K562 (cell line): ENCODE data around the gene DCAF16. TPM values are rescaled to one million over a fixed set of nuclear protein-coding genes. Genes with fewer than 3 reads are reported as not detected.

Experiments
- ARHGAP35 ChIP-seq: fragments of 450-650 bp; IDR thresholded peaks from 2 replicates; pipeline ENCODE4 v1.6.1; 2018; ENCODE audit not compliant: partially characterized antibody
- ARID2 ChIP-seq: fragments of 450-650 bp; IDR thresholded peaks from 2 replicates; pipeline ENCODE4 v1.6.1; 2017; ENCODE audit warnings: antibody characterized with exemption, mild to moderate bottlenecking
- CC2D1A ChIP-seq: fragments of 450-650 bp; IDR thresholded peaks from 2 replicates; pipeline ENCODE4 v1.6.1; 2017; ENCODE audit warnings: mild to moderate bottlenecking
- CCAR2 ChIP-seq: fragments of 200-400 bp; formaldehyde crosslinking; IDR thresholded peaks from 2 replicates; pipeline ENCODE4 v1.6.1; 2017; ENCODE audit warnings: mild to moderate bottlenecking, low read depth, low read length
- CXXC5 ChIP-seq: fragments of 250-450 bp; sonication (Bioruptor Pico); IDR thresholded peaks from 2 replicates; pipeline ENCODE4 v1.8.0; 2022; ENCODE audit warnings: inconsistent platforms, mild to moderate bottlenecking, moderate library complexity
- E2F3 ChIP-seq: fragments of 250-450 bp; sonication (Bioruptor Pico); IDR thresholded peaks from 2 replicates; pipeline ENCODE4 v1.4.0; 2020; ENCODE audit warnings: mild to moderate bottlenecking
- E4F1 ChIP-seq: fragments of 250-450 bp; sonication (Bioruptor Pico); IDR thresholded peaks from 2 replicates; pipeline ENCODE4 v1.5.0; 2021; ENCODE audit warnings: mild to moderate bottlenecking, borderline replicate concordance
- ELF1 ChIP-seq: fragments of 200-800 bp; sonication (Bioruptor generic); IDR thresholded peaks from 2 replicates; pipeline ENCODE4 v1.6.1; 2016; ENCODE audit warnings: missing genetic modification characterization, missing compliant biosample characterization
- ETV1 ChIP-seq: fragments of 450-650 bp; conservative IDR thresholded peaks from 2 replicates; pipeline ENCODE4 v1.6.1; 2016; ENCODE audit warnings: missing genetic modification characterization, control low read depth, low read depth, missing compliant biosample characterization
- EZH2 ChIP-seq: IDR thresholded peaks from 2 replicates; pipeline ENCODE4 v1.6.1; 2012; ENCODE audit warnings: low read depth, mild to moderate bottlenecking, inconsistent platforms, low read length, borderline replicate concordance
- FOXM1 ChIP-seq, 2 experiments: fragments of 450-650 bp in 1 of 2; sonication (generic) in 1 of 2; formaldehyde crosslinking in 1 of 2; IDR thresholded peaks; 2 replicates each; pipeline versions ENCODE4 v1.6.1 to v1.9.0; 2017 to 2022; ENCODE audit warnings: low read depth in 2 of 2, mild to moderate bottlenecking in 2 of 2, missing genetic modification reagents in 1 of 2, moderate library complexity in 1 of 2
- JUND ChIP-seq, 2 experiments: IDR thresholded peaks; 2 replicates in 1 of 2; 3 replicates in 1 of 2; pipeline ENCODE4 v1.6.1; 2011; ENCODE audit warnings: borderline replicate concordance in 2 of 2, low read depth in 2 of 2, low read length in 2 of 2, improper control_type of control experiment in 1 of 2, missing biosample characterization in 1 of 2, missing genetic modification characterization in 1 of 2, missing genetic modification reagents in 1 of 2
- MAFF ChIP-seq: IDR thresholded peaks from 2 replicates; pipeline ENCODE4 v1.6.1; 2012; ENCODE audit warnings: low read length, improper control_type of control experiment
- POLR2A ChIP-seq: fragments of 450-650 bp; conservative IDR thresholded peaks from 2 replicates; pipeline ENCODE4 v1.6.1; 2016
- PRPF4 ChIP-seq: fragments of 200-400 bp; formaldehyde crosslinking; IDR thresholded peaks from one replicate; pipeline ENCODE4 v1.6.1; 2017; ENCODE audit warnings: low read length, low read depth, mild to moderate bottlenecking; ENCODE audit not compliant: insufficient read depth, poor library complexity, severe bottlenecking
- RNF2 ChIP-seq: sonication (generic); IDR thresholded peaks from 2 replicates; pipeline ENCODE4 v1.6.1; 2016
- TAF9B ChIP-seq: fragments of 450-650 bp; IDR thresholded peaks from 2 replicates; pipeline ENCODE4 v1.6.1; 2018; ENCODE audit warnings: mild to moderate bottlenecking; ENCODE audit not compliant: partially characterized antibody
- TCF7L2 ChIP-seq: fragments of 150-350 bp; IDR thresholded peaks from 2 replicates; pipeline ENCODE4 v1.6.1; 2016; ENCODE audit warnings: low read depth, mild to moderate bottlenecking, low read length, moderate library complexity
- TOE1 ChIP-seq, 2 experiments: fragments of 450-650 bp in 1 of 2; sonication (generic) in 1 of 2; formaldehyde crosslinking in 1 of 2; IDR thresholded peaks; 2 replicates each; pipeline versions ENCODE4 v1.7.1 to v1.8.0; 2016 to 2022; ENCODE audit warnings: borderline replicate concordance in 2 of 2, mild to moderate bottlenecking in 2 of 2, antibody characterized with exemption in 1 of 2, inconsistent platforms in 1 of 2, low read depth in 1 of 2, missing genetic modification reagents in 1 of 2, moderate library complexity in 1 of 2
- TRIM28 ChIP-seq: fragments of 450-650 bp; IDR thresholded peaks from 2 replicates; pipeline ENCODE4 v1.6.1; 2017
- ZBTB7A ChIP-seq: IDR thresholded peaks from 2 replicates; pipeline ENCODE4 v1.6.1; 2011; ENCODE audit warnings: low read depth, mild to moderate bottlenecking, low read length, moderate library complexity, borderline replicate concordance; ENCODE audit not compliant: control insufficient read depth
- ZFP36 ChIP-seq: fragments of 150-350 bp; IDR thresholded peaks from 2 replicates; pipeline ENCODE4 v1.6.1; 2018; ENCODE audit warnings: low read length, low read depth; ENCODE audit not compliant: partially characterized antibody
- ZNF431 ChIP-seq: sonication (generic); formaldehyde crosslinking; IDR thresholded peaks from 2 replicates; pipeline ENCODE4 v1.8.0; 2022; ENCODE audit warnings: mild to moderate bottlenecking, missing genetic modification reagents
- ZNF586 ChIP-seq: fragments of 450-650 bp; formaldehyde crosslinking; conservative IDR thresholded peaks from 2 replicates; pipeline ENCODE4 v1.4.0; 2020; ENCODE audit warnings: mild to moderate bottlenecking, moderate library complexity
- ZNF707 ChIP-seq: fragments of 250-450 bp; sonication (Bioruptor Pico); conservative IDR thresholded peaks from 2 replicates; pipeline ENCODE4 v1.8.0; 2022; ENCODE audit warnings: inconsistent platforms, mild to moderate bottlenecking, moderate library complexity
- ZZZ3 ChIP-seq: fragments of 450-650 bp; IDR thresholded peaks from 2 replicates; pipeline ENCODE4 v1.6.1; 2016; ENCODE audit warnings: antibody characterized with exemption, mild to moderate bottlenecking, moderate library complexity
- polyA plus RNA-seq, 8 experiments: library from polyadenylated mRNA; depleted of rRNA in 4 of 8; stranded (reverse) in 5 of 8; unstranded in 3 of 8; fragments of >200 nt; fragmentation: Nextera tagmentation in 2 of 8; fragmentation: Illumina TruSeq in 1 of 8; extraction: Ambion mirVana in 2 of 8; extraction: Trizol in 1 of 8; gene quantifications; 2 replicates each; pipeline versions ENCODE4 v1.2.1 to v1.2.3, GENCODE V29; 2011 to 2014; ENCODE audit warnings: inconsistent platforms in 1 of 8, missing spikeins in 1 of 8
- total RNA-seq, 7 experiments: library from RNA; depleted of rRNA in 6 of 7; stranded (reverse); fragments of >200 nt in 6 of 7; fragmentation: Illumina TruSeq in 2 of 7; extraction: Trizol in 2 of 7; gene quantifications; 2 replicates each; pipeline versions ENCODE4 v1.2.1 to v1.2.3, GENCODE V29; 2011 to 2021; ENCODE audit warnings: low replicate concordance in 1 of 7

DCAF16 gene
- total and polyA plus RNA-seq, 9 of the 15 experiments (the other 6 are each of a cell fraction or from before 2014, with no cell fraction given) = 20.5 to 82.8 (median 67.8) TPM

DNA sequence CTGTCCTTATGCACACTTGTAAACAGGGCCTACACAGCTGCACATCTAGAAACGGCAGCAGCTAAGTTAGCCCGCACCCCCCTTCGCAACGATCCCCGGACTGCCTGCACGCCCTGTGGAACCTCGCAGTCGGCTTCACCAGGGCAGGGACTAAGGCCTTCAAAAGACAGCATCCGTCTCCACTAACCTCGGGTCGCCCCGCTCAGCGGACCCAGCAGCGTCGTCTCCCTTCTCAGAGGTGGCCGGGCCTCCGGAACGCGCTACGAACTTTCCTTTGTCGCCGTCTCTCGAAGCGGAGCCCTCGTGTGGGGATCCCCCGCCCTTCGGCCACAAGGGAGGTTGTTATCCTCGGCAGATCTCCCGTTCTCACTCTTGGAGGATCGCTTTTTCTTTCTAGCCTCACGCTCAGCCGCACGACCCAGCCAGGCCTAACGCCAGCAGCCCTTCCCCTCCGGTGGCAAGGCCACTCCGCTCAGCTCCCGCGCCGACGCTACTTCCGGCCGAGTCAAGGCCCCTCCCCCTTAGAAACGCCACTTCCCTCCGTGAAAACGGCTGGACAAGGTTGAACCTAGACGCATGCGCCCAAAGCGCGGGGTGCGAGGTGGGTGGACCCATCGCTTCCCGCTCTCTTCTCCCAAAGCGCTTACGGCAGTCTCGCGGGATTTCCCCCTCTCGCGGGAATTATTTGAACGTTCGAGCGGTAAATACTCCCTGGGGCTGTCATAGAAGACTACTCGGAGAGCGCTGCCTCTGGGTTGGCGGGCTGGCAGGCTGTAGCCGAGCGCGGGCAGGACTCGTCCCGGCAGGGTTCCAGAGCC lies at the start of gene DCAF16, which contains the start of gene NCAPG (continued):
- TF ChIP-seq TOE1 (IDR thresholded peaks at IDR 0.05; ENCODE audit: borderline replicate concordance) = no peak; the same call in 1 of the 2 replicates
- TF ChIP-seq TOE1 (CRISPR knock-in tag; IDR thresholded peaks at IDR 0.05; ENCODE audit: borderline replicate concordance, low read depth) = peak; percentile 76; the same call in 1 of the 2 replicates
- TF ChIP-seq ZBTB7A = peak; percentile 54; the same call in 1 of the 2 replicates
- peak; percentile 50; the same call in 1 of the 2 replicates for TF ChIP-seq JUND (IDR thresholded peaks at IDR 0.05; ENCODE audit: borderline replicate concordance, low read depth, low read length)
- no peak; the same call in 2 of the 3 replicates for TF ChIP-seq JUND (tag; IDR thresholded peaks at IDR 0.05; ENCODE audit: borderline replicate concordance, low read depth, low read length)
- peak; percentile 79; the same call in 1 of the 2 replicates for TF ChIP-seq MAFF
- peak; percentile 98 for TF ChIP-seq POLR2A
- peak; percentile 96 for TF ChIP-seq CC2D1A
- no peak for TF ChIP-seq CCAR2
- peak; percentile 45 for TF ChIP-seq PRPF4
- TF ChIP-seq ARID2 = no peak
- no peak for TF ChIP-seq ZNF707
- TF ChIP-seq E2F3 = peak; percentile 97
- peak; percentile 84 for TF ChIP-seq ETV1 (tag)
- TF ChIP-seq ARHGAP35 = peak; percentile 98
- TF ChIP-seq EZH2 = no peak
- TF ChIP-seq E4F1 (CRISPR knock-in tag) = no peak
- TF ChIP-seq ZNF431 = peak; percentile 94
- TF ChIP-seq ELF1 (tag) = peak; percentile 47; the same call in 1 of the 2 replicates
- no peak for TF ChIP-seq ZNF586
- peak; percentile 20; the same call in 1 of the 2 replicates for TF ChIP-seq RNF2
- TF ChIP-seq CXXC5 = peak; percentile 85
- TF ChIP-seq ZFP36 = no peak
- 0 out of 2 replicates have a peak, but pooled peaks have one; percentile 47 for TF ChIP-seq TCF7L2
- TF ChIP-seq ZZZ3 = peak; percentile 74; the same call in 1 of the 2 replicates
- TF ChIP-seq FOXM1 (IDR thresholded peaks at IDR 0.05; ENCODE audit: low read depth) = peak; percentile 95
- peak; percentile 73; the same call in 1 of the 2 replicates for TF ChIP-seq FOXM1 (CRISPR knock-in tag; IDR thresholded peaks at IDR 0.05; ENCODE audit: low read depth)
- TF ChIP-seq TAF9B = peak; percentile 61
- 0 out of 2 replicates have a peak, but pooled peaks have one; percentile 38 for TF ChIP-seq TRIM28
